ENCODE measurements around the gene TXNDC12. TPM values are rescaled to one million over a fixed set of nuclear protein-coding genes. Genes with fewer than 3 reads are reported as not detected.

TXNDC12 gene
- total RNA-seq, result 44.0 and 52.8 TPM in 2 replicates

DNA sequence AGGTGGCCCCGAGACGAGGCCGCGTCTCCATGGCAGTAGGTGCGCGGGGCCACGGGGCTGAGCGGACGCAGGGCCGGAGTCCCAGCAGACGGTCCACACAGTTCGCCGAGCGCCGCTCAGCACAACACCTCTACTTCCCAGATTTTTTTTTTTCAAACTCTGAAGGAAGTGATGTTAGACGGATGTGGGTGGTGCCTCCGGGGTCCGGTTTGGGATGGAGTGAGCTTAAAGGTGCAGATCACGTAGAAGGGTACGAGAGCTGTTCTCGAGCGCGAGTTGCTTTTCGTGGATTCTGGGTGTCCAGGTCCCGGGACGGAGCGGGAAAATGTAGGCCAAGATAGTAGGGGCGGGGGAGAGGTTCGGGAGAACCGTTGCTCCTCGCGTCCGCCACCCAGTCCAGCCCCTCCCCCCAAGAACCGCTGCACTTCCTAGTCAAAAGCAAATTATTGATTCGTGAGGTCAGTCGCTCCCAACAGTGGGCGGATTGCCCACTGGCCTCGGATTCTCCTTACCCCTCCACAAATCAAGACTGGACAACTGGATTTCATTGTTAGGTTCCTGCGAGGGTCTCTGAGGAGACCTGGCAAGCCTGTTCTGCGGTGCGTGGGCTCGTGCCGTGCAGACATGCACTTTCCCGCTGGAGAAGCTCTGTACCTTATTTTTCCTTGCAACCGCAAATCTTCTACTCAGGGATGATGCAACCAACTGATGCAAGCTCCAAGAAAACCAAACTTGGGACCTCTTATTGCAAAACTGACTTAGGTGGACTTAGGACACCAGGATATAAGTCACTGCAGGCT, at the start of gene TXNDC12:
Gene TXNDC12, minus strand, starts transcription at position 126 of the 800 bp plus-strand sequence. Its CDS starts 95 bp downstream, at position 31.

DNA sequence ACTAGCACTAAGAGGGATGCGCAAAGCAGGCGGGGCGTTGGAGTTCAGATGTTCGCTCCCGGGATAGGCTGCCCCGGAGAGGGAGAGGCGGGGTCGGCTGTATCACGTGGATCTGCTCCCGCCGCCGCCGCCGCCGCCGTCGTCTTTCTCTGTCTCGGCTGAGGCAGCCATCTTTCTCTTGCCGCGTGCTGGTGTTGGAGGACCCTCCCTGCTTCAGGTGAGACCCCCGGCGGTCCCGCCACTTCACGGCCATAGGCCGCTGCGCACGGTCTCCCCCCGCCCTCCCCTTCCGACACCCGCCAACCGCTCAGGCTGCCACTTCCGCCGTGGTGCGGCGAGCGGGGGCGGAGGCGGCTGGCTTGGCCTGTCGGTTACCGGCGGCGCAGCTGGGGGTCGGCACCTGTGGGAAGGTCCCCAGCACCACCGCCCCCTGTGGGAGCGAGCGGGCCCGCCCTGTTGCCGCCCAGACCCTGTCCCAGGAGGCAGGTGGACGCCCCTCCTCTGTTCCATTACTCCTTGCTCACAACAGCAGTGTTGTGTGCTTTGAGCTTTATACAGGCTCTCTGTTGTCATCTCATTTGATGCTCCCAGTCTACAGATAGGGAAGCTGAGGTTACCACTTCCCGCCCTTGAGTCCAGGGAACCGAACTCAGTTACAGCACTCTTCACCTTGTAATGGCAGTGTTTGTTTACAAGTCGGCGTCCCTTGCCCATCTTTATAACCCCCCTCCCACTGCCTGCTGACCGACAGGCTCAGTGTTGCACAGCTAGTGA, 1.4 kb upstream of the TXNDC12 start, which contains the start of gene BTF3L4:
Gene BTF3L4, plus strand, starts transcription at position 133 of the 774 bp plus-strand sequence. CDS start 3,553 bp downstream, outside the sequence.

DNA sequence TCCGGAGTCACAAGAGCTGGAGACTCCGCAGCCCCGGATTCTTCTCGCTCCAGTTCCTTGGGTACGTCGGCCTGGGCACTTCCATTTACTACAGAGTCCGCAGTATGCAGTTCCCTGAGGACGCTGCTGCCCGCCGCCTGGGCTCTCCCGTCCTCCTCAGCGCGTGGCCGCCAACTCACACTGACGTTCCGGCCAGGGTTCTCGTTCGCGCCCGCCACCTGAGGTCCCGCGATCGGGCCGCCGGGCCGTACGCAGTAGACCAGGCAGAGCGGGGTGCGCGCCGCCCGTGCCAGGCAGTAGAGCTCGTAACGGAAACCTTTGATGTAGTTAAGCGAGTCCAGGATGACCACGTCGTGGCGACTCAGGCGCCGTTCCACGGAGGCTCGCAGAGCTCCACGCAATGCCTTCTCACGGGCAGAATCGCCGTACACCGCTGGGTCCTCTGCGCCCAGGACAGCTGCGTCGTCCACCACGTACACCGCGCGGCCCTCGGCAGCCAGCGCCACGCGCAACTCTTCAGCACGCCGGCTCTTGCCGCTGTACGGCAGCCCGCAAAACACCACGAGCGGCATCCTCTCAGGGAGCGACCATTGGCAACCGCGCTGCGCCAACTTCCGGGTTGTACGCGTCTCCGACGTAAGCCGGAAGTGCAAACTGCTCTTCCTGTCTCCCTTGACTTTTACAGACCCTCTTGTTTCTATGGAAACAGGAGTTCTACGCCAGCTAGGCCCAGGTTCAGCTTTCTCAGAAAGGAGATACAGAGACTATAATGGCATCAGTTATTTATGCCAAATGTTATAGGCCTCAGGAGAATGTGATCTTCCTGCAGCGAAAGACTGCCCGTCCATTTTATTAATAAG, 21.6 kb downstream of the TXNDC12 start, which contains the start of gene KTI12:
Gene KTI12, minus strand, starts transcription at position 621 of the 860 bp plus-strand sequence. Its CDS starts 49 bp downstream, at position 572.

DNA sequence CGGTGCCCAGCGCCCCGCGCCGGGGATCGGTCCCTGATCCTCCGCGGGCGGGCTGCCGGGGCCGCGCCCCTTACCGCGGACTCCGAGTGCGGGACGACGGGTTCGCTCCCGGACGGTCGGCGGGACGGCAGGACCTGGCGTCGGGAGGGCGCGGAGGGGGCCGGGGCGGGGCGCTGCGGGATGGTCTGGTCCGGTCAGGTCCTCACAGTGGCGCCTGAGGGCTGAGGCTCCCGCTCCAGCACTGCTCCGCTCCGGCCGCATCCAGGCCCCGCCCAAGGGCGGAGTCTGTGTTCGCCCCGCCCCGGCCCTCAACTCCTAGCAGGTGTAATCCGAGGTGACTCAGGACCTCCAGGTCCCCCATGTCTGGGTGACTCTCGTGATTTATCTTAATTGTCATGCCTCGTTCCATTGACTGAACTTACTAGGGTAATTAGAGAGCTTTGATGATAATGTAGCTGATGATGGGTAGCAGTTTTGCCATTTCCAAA, 64.5 kb downstream of the TXNDC12 start, which contains the start of gene RAB3B:
Gene RAB3B, minus strand, starts transcription at position 223 of the 488 bp plus-strand sequence. CDS start 13,583 bp downstream, outside the sequence.

Small RNA genes within 50 kb of the gene (small RNA-seq; reads per million reads assigned to genes)
- gene RN7SL290P (not detected), gene RNA5SP48 (not detected)

Other genes starting within 250 kb of the TXNDC12 start
- gene NRDC, start 176.5 kb downstream of the TXNDC12 start, total RNA-seq, result 95.6 and 107 TPM in 2 replicates
- gene RAB3B, start 64.5 kb downstream of the TXNDC12 start, total RNA-seq, result 15.1 and 40.8 TPM in 2 replicates
- 14.3 and 15.3 TPM in 2 replicates for gene KTI12, start 21.4 kb downstream of the TXNDC12 start, total RNA-seq
- gene BTF3L4, start 1.1 kb upstream of the TXNDC12 start, total RNA-seq, result 68.4 and 72.6 TPM in 2 replicates
- 48.4 and 50.0 TPM in 2 replicates for gene ZFYVE9, start 86.9 kb upstream of the TXNDC12 start, total RNA-seq